ENCODE measurements around the gene ADARB2.

The ADARB2 gene

GRCh38 chr10:1581189-1581588, 156.1 kb downstream of the ADARB2 start:
- no peak for DNase-seq

- DNase-seq = no peak
Observed at GRCh38 chr10:1579671-1580070, 157.7 kb downstream of the ADARB2 start.

GRCh38 chr10:1579141-1579491, 158.2 kb downstream of the ADARB2 start:
- no peak for DNase-seq

GRCh38 chr10:1578392-1579140, 158.8 kb downstream of the ADARB2 start:
- no peak for DNase-seq

DNA sequence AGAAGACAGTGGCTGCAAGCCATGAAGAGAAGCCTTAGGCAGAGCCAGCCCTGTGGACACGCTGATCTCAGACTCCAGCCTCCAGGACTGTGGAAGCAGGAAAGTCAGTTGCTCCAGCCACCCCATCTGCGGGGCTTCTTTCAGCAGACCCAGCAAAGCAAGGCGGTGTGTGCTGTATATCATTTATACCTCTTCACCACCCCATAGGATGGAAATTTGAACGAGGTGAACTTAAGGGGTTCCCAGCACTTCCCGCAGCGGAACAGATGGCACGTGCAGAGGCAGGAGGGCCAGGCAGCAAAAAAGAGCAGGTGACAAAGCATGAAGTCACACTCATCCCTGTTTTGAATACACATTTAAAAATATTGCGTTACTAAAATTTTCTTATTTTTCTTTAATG, 159.4 kb downstream of the ADARB2 start:
- DNase-seq = no peak

DNA sequence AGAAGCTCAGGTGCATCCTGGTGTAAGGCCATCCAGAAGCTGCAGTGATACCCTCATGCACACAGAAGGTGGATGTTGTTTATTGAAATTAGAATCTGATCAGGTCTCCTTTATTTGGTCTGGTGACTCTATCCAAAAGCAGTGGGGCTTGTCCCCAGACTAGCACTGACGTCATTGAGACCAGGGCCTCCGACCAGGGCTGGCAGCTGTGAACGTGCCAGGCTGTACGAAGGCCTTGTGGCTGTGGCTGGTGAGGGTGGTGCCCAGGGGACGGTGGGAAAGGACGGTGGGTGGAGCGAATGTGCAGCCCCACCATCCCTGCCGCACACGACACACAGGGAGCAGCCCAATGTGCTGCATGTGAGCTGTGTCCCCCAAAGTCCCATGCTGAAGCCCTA, 160.0 kb downstream of the ADARB2 start:
- no peak for DNase-seq

DNA sequence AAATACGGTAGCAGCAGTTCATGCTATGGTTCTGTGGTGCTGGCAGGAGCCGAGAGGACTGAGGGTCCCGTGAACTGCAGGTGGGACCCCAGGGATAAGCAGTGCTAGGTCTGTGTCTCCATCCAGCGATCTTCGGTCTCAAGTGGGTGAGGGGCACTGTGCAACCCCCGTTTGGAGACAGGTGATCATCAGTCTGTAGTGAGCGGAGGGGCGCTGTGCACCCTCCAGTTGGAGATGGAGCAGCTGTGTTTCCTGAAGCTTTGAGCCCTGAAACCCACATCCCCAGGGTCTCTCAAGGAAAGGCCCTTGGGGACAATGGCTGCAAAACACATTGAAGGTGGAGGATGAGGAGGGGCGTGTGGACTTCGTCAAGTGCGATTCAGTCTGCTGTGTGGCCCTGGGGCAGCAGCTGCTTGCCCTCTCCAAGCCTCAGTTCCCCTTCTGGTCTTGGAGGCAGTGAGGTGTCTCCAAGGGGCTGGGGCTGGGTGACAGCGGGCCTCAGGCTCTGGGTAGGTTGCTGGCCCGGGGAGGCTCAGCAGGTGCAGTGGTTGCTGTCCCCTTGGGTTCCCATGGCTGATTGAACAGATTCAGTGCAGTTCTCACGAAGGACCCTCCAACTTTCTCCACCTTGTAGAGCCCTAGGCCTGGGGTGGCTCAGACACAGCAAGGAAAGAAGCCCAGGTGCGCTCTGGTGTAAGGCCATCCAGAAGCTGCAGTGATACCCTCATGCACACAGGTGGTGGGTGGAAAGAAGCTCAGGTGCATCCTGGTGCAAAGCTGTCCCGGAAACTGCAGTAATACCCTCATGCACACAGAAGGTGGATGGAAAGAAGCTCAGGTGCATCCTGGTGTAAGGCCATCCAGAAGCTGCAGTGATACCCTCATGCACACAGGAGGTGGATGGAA, 160.6 kb downstream of the ADARB2 start:
- DNase-seq = no peak

GRCh38 chr10:1575481-1576244, 161.7 kb downstream of the ADARB2 start:
- DNase-seq = no peak

DNA sequence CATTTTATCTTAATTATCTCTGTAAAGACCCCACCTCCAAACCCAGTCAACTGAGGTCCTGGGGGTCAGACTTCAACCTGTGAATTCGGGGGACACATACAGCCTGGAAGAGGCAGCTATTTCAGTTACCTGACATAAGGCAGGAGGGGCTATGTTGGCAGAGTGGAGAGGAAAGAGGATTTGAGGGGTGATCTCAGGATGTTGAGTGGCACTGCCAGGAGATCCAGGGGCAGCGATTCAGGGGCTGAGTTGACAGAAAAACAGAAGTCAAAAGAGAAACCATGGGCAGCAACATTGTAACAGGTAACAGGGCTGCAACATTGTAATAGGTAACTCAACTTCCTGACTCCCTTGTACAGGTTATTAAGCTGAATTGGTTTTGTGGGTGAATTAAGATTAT, 162.6 kb downstream of the ADARB2 start:
- no peak for DNase-seq

GRCh38 chr10:1573981-1574380, 163.3 kb downstream of the ADARB2 start:
- DNase-seq = no peak

DNA sequence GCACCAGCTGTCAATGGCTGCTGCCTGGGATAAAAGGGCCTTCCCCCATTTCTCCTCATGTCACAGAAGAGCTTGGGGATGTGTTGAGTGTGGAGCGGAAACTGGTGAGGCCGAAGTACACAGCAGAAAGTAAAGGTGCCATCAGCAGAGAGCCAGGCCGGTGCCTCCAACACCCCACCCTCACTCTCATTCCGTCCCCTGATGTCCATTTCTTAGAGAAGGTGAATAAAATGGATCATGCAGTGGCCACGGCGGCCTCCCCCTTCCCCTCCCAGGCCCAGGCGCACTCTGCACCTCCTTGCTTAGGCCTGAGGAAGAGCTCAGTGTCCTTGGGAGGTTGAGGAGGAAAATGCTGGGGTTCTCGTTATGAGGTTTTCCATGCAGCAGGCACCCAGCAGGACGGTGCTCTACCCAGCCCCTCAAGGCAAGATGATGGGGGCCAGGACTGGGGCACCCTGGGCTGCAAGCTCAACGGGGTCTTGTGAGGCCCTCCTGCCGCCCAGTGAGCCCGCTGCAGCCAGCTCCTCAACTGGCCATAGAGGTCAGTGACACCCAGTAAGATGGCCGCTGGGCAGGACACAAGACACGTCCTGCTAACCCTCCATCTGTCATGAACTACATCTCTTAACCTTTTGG, 163.9 kb downstream of the ADARB2 start:
- DNase-seq = no peak

- DNase-seq = no peak
Observed at GRCh38 chr10:1572519-1573333, 164.6 kb downstream of the ADARB2 start.

DNA sequence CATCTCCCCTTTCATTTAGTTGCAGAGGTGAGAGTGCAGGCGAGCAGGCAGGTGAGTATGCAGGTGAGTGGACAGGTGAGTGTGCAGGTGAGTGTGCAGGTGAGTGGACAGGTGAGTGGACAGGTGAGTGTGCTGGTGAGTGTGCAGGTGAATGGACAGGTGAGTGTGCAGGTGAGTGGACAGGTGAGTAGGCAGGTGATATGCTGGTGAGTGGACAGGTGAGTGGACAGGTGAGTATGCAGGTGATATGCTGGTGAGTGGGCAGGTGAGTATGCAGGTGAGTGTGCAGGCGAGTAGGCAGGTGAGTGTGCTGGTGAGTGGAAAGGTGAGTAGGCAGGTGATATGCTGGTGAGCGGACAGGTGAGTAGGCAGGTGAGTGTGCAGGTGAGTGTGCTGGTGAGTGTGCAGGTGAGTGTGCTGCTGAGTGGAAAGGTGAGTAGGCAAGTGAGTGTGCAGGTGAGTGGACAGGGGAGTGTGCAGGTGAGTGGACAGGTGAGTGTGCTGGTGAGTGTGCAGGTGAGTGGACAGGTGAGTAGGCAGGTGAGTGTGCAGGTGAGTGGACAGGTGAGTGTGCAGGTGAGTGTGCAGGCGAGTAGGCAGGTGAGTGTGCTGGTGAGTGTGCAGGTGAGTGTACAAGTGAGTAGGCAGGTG, 165.6 kb downstream of the ADARB2 start:
- no peak for DNase-seq

- DNase-seq = no peak
Observed at GRCh38 chr10:1570416-1571051, 166.8 kb downstream of the ADARB2 start.

DNA sequence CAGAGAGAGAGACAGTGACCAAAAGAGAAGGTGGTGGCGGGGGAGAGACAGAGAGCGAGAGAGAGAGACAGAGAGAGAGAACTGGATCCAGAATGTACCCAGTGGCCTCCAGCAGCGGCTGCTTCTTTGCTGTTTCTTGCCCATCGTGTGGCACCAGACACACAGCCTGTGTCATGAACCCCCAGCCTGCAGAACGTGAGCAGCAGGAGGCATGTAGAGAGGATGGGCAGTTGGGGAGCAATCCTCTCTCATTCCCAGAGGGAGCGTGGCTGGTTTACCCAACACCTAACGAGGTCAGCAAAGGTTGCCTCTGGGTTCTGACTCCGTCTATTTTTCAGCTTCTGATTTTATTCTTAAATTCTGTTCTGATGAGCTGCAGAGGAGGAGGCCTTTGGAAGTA, 168.1 kb downstream of the ADARB2 start:
- DNase-seq = no peak

- DNase-seq = no peak
Observed at GRCh38 chr10:1567742-1568495, 169.4 kb downstream of the ADARB2 start.

DNA sequence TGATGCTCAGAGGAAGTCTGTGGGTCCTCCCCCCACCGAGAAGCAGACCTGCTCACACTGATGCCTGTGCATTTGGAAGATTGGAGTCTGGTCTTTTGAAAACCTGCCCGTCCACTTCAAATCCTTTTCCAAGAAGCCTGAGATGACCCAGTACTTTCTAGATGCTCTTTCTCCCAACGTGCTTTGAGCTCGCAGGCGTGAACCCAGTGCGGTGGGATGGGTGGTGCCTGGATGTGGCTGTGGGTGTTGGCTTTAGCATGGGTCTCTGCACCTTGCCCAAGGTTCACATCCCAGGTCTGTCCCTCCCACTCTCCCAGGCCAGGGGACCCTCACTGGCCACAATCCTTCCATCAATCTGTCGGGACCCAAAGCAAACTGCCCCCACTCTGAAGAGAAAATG, 170.2 kb downstream of the ADARB2 start:
- no peak for DNase-seq

GRCh38 chr10:1564791-1565190, 172.5 kb downstream of the ADARB2 start:
- DNase-seq = no peak

DNA sequence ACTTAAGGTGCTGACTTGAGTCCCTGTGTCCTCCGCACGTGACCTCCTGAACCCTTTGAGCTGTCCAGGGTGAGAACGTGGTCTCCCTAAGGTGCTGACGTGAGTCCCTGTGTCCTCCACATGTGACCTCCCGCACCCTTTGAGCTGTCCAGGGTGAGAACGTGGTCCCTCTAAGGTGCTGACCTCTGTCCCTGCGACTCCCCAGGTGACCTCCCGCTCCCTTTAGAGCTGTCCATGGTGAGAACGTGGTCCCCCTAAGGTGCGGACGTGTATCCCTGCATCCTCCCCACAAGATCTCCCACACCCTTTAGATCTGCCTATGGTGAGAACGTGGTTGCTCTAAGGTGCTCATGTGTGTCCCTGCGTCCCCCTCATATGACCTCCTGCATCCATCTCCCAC, 174.3 kb downstream of the ADARB2 start:
- DNase-seq = no peak

DNA sequence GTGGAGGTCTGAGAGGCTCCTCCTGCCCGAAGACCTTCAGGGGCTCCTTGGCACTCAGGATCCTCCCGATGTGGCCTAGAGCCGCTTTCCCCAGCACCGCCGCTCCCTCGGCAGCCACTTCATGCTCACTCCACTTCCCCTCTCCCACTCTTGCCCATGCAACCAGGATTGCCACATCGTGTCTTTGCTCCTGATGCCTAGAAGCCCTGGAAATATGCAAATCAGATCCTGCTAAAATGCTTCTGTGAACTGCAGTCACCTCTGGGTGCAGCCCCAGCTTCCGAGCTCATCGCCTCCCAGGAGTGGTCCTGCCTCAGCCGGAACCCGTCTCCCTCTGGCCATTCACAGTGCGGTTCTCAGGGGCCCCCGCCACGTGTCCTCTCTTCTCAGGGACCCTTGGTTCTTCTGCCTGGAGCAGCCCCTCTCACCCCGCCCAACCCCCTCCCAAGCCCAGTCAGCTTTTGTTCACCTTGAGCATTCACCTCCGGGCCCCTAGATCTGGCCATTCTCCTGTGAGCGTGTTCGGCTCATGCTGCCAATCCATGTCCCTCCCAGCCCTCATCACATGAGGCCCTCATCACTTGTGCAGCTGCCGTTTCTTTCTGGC, 175.5 kb downstream of the ADARB2 start:
- DNase-seq = no peak
